Gastrocnemius medialis (tissue), 4 donors: Measurements from ENCODE around the gene PTX4. TPM values are rescaled to one million over a fixed set of nuclear protein-coding genes. Genes with fewer than 3 reads are reported as not detected.

Experiments used
- ATAC-seq, 2 donors: fragments of 150-250 bp; one replicate each; pipeline ENCODE4 v1.9.1; 2016
- DNase-seq, 2 donors: peaks; one replicate each; pipeline ENCODE4 v3.0.0-alpha.2; 2019
- H3K27ac ChIP-seq, 4 donors: fragments of 200-600 bp; sonication (generic); 1 replicate in 1 of 4; 2 replicates in 3 of 4; pipeline ENCODE4 v1.5.1; 2016 to 2018; ENCODE audit warnings: mild to moderate bottlenecking in 2 of 4, moderate library complexity in 1 of 4
- H3K27me3 ChIP-seq, 3 donors: fragments of 200-600 bp; sonication (generic) in 2 of 3; 1 replicate in 1 of 3; 2 replicates in 2 of 3; pipeline versions ENCODE4 v1.5.1 to v1.6.0; 2016 to 2019; ENCODE audit warnings: mild to moderate bottlenecking in 1 of 3, moderate library complexity in 1 of 3
- H3K36me3 ChIP-seq, 2 donors: fragments of 200-600 bp; sonication (generic) in 1 of 2; one replicate each; pipeline ENCODE4 v1.5.1; 2017 to 2018
- H3K4me1 ChIP-seq, 2 donors: fragments of 200-600 bp; sonication (generic) in 1 of 2; one replicate each; pipeline ENCODE4 v1.5.1; 2016 to 2017; ENCODE audit warnings: mild to moderate bottlenecking in 2 of 2
- H3K4me3 ChIP-seq, 4 donors: fragments of 200-600 bp; sonication (generic) in 3 of 4; 1 replicate in 1 of 4; 2 replicates in 3 of 4; pipeline ENCODE4 v1.5.1; 2016 to 2019; ENCODE audit warnings: mild to moderate bottlenecking in 2 of 4
- H3K9me3 ChIP-seq, 3 donors: fragments of 200-600 bp; sonication (generic) in 2 of 3; 1 replicate in 1 of 3; 2 replicates in 2 of 3; pipeline ENCODE4 v1.5.1; 2016 to 2019
- CTCF ChIP-seq, 5 experiments: fragments of 450-650 bp in 3 of 5; fragments of 200-600 bp in 2 of 5; sonication (generic) in 2 of 5; IDR thresholded peaks in 4 of 5; conservative IDR thresholded peaks in 1 of 5; 1 replicate in 4 of 5; 2 replicates in 1 of 5; pipeline ENCODE4 v1.5.1; 2016 to 2019; ENCODE audit warnings: antibody characterized with exemption in 5 of 5, mild to moderate bottlenecking in 3 of 5, moderate library complexity in 3 of 5
- POLR2A ChIP-seq, 2 donors: fragments of 450-650 bp; IDR thresholded peaks; one replicate each; pipeline ENCODE4 v1.6.1; 2017; ENCODE audit warnings: antibody characterized with exemption in 2 of 2, mild to moderate bottlenecking in 2 of 2, moderate library complexity in 2 of 2
- in situ Hi-C, 4 donors: fragments of 200-750 bp; cut with MboI; loops; one replicate each; pipeline versions ENCODE4 v1.15.0 to v1.8.0; 2017; ENCODE audit warnings: low sequenced_read_pairs in 4 of 4
- intact Hi-C: fragments of 100-400 bp; cut with DNase I; formaldehyde crosslinking; loops from one replicate; pipeline ENCODE4 v1.15.1; 2023; ENCODE audit warnings: low total_unique reads
- total RNA-seq, 4 donors: library from RNA; depleted of rRNA; stranded (reverse); fragments of >200 nt; gene quantifications; one replicate each; pipeline versions ENCODE4 v1.1.0 to v1.2.3, GENCODE V29; 2016

Gene PTX4
- total RNA-seq, 4 donors from 2014 or later: 0.41 TPM; not detected in 3

GRCh38 chr16:1488054-1488601, 616 bp downstream of the PTX4 start:
- ATAC-seq: no peak
- no peak overlapping the region for H3K27ac ChIP-seq
- in situ Hi-C loops: no loop called here
- no peak for DNase-seq
- H3K9me3 ChIP-seq: no peaks in the 10 kb centered on the region
- no peaks in the 10 kb centered on the region for H3K36me3 ChIP-seq
- H3K4me1 ChIP-seq: peaks cover 6% of the 10 kb centered on the region in 2 donors
- no peaks in the 10 kb centered on the region for H3K27me3 ChIP-seq
- TF ChIP-seq CTCF (IDR thresholded peaks at IDR 0.05 in 4 of 5, conservative IDR thresholded peaks at IDR 0.05 in 1 of 5) (no peak), POLR2A (IDR thresholded peaks at IDR 0.05) (no peak)
- intact Hi-C loops: no loop called here
- H3K4me3 ChIP-seq: no peak overlapping the region

- DNase-seq (no peak), ATAC-seq (no peak)
- H3K27me3 ChIP-seq: no peaks in the 10 kb centered on the region
- no peak overlapping the region for H3K27ac ChIP-seq
- H3K9me3 ChIP-seq: no peaks in the 10 kb centered on the region
- TF ChIP-seq CTCF (IDR thresholded peaks at IDR 0.05 in 4 of 5, conservative IDR thresholded peaks at IDR 0.05 in 1 of 5): no peak
- TF ChIP-seq POLR2A (IDR thresholded peaks at IDR 0.05): no peak
- no peaks in the 10 kb centered on the region for H3K36me3 ChIP-seq
- intact Hi-C loops: no loop called here
- H3K4me3 ChIP-seq: no peak overlapping the region
- in situ Hi-C loops: no loop called here
- peaks cover 1 to 2% of the 10 kb centered on the region in 2 donors for H3K4me1 ChIP-seq
These were observed 1.2 kb downstream of the PTX4 start for GRCh38 chr16:1487395-1488053.

- intact Hi-C loops: no loop called here
- ATAC-seq (no peak), DNase-seq (no peak)
- Histone ChIP-seq H3K36me3 (no peaks in the 10 kb centered on the region), H3K27ac (no peak overlapping the region), H3K4me1 (no peaks in the 10 kb centered on the region), H3K9me3 (no peaks in the 10 kb centered on the region), H3K4me3 (no peak overlapping the region), H3K27me3 (no peaks in the 10 kb centered on the region)
- TF ChIP-seq CTCF (IDR thresholded peaks at IDR 0.05 in 4 of 5, conservative IDR thresholded peaks at IDR 0.05 in 1 of 5) (no peak), POLR2A (IDR thresholded peaks at IDR 0.05) (no peak)
- in situ Hi-C loops: no loop called here
These were observed 2.0 kb downstream of the PTX4 start for GRCh38 chr16:1486551-1487390.

GRCh38 chr16:1485847-1486496, 2.8 kb downstream of the PTX4 start:
- TF ChIP-seq POLR2A (IDR thresholded peaks at IDR 0.05) (no peak), CTCF (IDR thresholded peaks at IDR 0.05 in 4 of 5, conservative IDR thresholded peaks at IDR 0.05 in 1 of 5) (no peak)
- Histone ChIP-seq H3K27me3 (no peaks in the 10 kb centered on the region), H3K4me1 (no peaks in the 10 kb centered on the region), H3K4me3 (no peak overlapping the region), H3K27ac (no peak overlapping the region), H3K9me3 (no peaks in the 10 kb centered on the region), H3K36me3 (no peaks in the 10 kb centered on the region)
- no peak for ATAC-seq
- DNase-seq: no peak
- intact Hi-C loops (no loop called here), in situ Hi-C loops (no loop called here)
